ENCODE results near the gene TBC1D23. TPM values are rescaled to one million over a fixed set of nuclear protein-coding genes. Genes with fewer than 3 reads are reported as not detected.

The TBC1D23 gene
- total RNA-seq, 1 experiment from 2014 or later, result 37.9 TPM

GRCh38 chr3:100310355-100310965, 49.7 kb downstream of the TBC1D23 start:
- Histone ChIP-seq H3K4me2 (ENCODE audit: low read length) (peak overlapping the region; percentile 33), H3K9ac (ENCODE audit: low read length) (peak overlapping the region; percentile 14; the same call in 1 of the 2 replicates), H3K27me3 (ENCODE audit: low read length) (no peaks in the 10 kb centered on the region), H3K9me3 (ENCODE audit: low read length) (no peaks in the 10 kb centered on the region), H3K79me2 (ENCODE audit: low read length) (no peaks in the 10 kb centered on the region), H3K36me3 (ENCODE audit: low read depth, low read length) (peaks cover 11% of the 10 kb centered on the region; the same call in 1 of the 2 replicates), H4K20me1 (ENCODE audit: low read length) (no peaks in the 10 kb centered on the region), H3F3A (ENCODE audit: low read length, unreplicated experiment) (no peaks in the 10 kb centered on the region), H3K4me3 (ENCODE audit: low read length) (peak overlapping the region; percentile 14), H3K4me1 (ENCODE audit: insufficient read depth, low read length) (peaks cover 21% of the 10 kb centered on the region), H2AFZ (ENCODE audit: low read length) (no peak overlapping the region), H3K27ac (ENCODE audit: low read length) (peak overlapping the region; percentile 47), H3K9me2 (replicated peaks; ENCODE audit: low read length) (no peaks in the 10 kb centered on the region)
- intact Hi-C loops (cut with micrococcal nuclease), result loop anchor here (2.0 to 10.0 kb wide), 3 partner anchors 242 to 404 kb away; no protein-coding TSS in a partner anchor
- TF ChIP-seq EZH2phosphoT487 (IDR thresholded peaks at IDR 0.05; ENCODE audit: borderline replicate concordance, low read length), result no peak
- no peak for TF ChIP-seq EZH2 (IDR thresholded peaks at IDR 0.05; ENCODE audit: low read length, unreplicated experiment)
- TF ChIP-seq, protein P1, sequence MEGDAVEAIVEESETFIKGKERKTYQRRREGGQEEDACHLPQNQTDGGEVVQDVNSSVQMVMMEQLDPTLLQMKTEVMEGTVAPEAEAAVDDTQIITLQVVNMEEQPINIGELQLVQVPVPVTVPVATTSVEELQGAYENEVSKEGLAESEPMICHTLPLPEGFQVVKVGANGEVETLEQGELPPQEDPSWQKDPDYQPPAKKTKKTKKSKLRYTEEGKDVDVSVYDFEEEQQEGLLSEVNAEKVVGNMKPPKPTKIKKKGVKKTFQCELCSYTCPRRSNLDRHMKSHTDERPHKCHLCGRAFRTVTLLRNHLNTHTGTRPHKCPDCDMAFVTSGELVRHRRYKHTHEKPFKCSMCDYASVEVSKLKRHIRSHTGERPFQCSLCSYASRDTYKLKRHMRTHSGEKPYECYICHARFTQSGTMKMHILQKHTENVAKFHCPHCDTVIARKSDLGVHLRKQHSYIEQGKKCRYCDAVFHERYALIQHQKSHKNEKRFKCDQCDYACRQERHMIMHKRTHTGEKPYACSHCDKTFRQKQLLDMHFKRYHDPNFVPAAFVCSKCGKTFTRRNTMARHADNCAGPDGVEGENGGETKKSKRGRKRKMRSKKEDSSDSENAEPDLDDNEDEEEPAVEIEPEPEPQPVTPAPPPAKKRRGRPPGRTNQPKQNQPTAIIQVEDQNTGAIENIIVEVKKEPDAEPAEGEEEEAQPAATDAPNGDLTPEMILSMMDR (conservative IDR thresholded peaks at IDR 0.05; ENCODE audit: low read depth, low read length), result no peak
- DNase-seq, result peak; percentile 54
- CTCF ChIA-PET, result interaction anchor here (0.6 kb wide), 1 partner anchor 1317 kb away, joined by 4 read pairs; no protein-coding TSS in a partner anchor
- POLR2A ChIA-PET (ENCODE audit: unreplicated experiment), result interaction anchor here (0.6 kb wide), 1 partner anchor 17 kb away, joined by 3 read pairs; no protein-coding TSS in a partner anchor
- no TSS peak for BruUV-seq (replicated peaks)
- peak; percentile 95 for ATAC-seq

DNA sequence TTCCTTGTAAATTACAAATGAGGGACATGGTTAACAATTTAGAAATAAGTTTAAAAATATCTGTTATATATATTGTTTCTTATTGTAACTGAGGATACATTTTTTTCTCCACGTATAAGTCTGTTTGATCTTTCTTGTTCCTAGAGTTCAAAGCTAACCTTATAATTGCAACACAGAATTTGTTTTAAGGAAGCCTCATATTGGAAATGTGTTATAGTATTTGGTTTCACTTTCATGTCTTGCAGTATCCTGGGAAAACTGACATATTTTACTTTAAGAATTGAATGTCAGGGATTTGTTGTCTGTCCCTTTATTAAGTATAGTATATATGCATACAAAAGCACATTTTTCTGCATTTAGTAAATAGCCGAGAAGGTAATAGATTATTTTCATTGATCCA, 50.2 kb downstream of the TBC1D23 start:
- Histone ChIP-seq H3F3A (ENCODE audit: low read length, unreplicated experiment) (no peaks in the 10 kb centered on the region), H3K27ac (ENCODE audit: low read length) (peak overlapping the region; percentile 47), H4K20me1 (ENCODE audit: low read length) (no peaks in the 10 kb centered on the region), H2AFZ (ENCODE audit: low read length) (no peak overlapping the region), H3K4me3 (ENCODE audit: low read length) (peak overlapping the region; percentile 14), H3K79me2 (ENCODE audit: low read length) (no peaks in the 10 kb centered on the region), H3K9me2 (replicated peaks; ENCODE audit: low read length) (no peaks in the 10 kb centered on the region), H3K36me3 (ENCODE audit: low read depth, low read length) (peaks cover 13% of the 10 kb centered on the region; the same call in 1 of the 2 replicates), H3K9ac (ENCODE audit: low read length) (peak overlapping the region; percentile 14; the same call in 1 of the 2 replicates), H3K4me1 (ENCODE audit: insufficient read depth, low read length) (peaks cover 21% of the 10 kb centered on the region), H3K9me3 (ENCODE audit: low read length) (no peaks in the 10 kb centered on the region), H3K27me3 (ENCODE audit: low read length) (no peaks in the 10 kb centered on the region), H3K4me2 (ENCODE audit: low read length) (peak overlapping the region; percentile 33)
- CTCF ChIA-PET, result interaction anchor here (0.6 kb wide), 1 partner anchor 1317 kb away, joined by 4 read pairs; no protein-coding TSS in a partner anchor
- POLR2A ChIA-PET (ENCODE audit: unreplicated experiment), result no interaction called here
- no peak for TF ChIP-seq EZH2 (IDR thresholded peaks at IDR 0.05; ENCODE audit: low read length, unreplicated experiment)
- TF ChIP-seq, protein P1 (conservative IDR thresholded peaks at IDR 0.05; ENCODE audit: low read depth, low read length), result no peak
- no peak for TF ChIP-seq EZH2phosphoT487 (IDR thresholded peaks at IDR 0.05; ENCODE audit: borderline replicate concordance, low read length)
- DNase-seq (no peak), ATAC-seq (no peak)
- intact Hi-C loops (cut with micrococcal nuclease), result loop anchor here (2.0 to 10.0 kb wide), 3 partner anchors 242 to 404 kb away; no protein-coding TSS in a partner anchor
- BruUV-seq (replicated peaks), result TSS peak; percentile 6
